VCaP (cell line): ENCODE data around the gene ORM1.

Experiments used
- H3K27ac ChIP-seq: fragments of 450-650 bp; 2 replicates; pipeline ENCODE4 v1.5.1; 2017
- CTCF ChIP-seq: fragments of 450-650 bp; conservative IDR thresholded peaks from 2 replicates; pipeline ENCODE4 v1.5.1; 2017; ENCODE audit warnings: mild to moderate bottlenecking, moderate library complexity

The ORM1 gene

GRCh38 chr9:114366334-114367128 lies 43.6 kb downstream of the ORM1 start:
- no peak overlapping the region for H3K27ac ChIP-seq
- no peak for TF ChIP-seq CTCF

- H3K27ac ChIP-seq: no peak overlapping the region
- TF ChIP-seq CTCF: no peak
Observed at GRCh38 chr9:114367366-114367765, 44.5 kb downstream of the ORM1 start.

GRCh38 chr9:114367772-114368569 lies 45.1 kb downstream of the ORM1 start:
- no peak for TF ChIP-seq CTCF
- no peak overlapping the region for H3K27ac ChIP-seq

- no peak for TF ChIP-seq CTCF
Observed at GRCh38 chr9:114369216-114370130, 46.6 kb downstream of the ORM1 start.

GRCh38 chr9:114370251-114370967 lies 47.5 kb downstream of the ORM1 start:
- no peak for TF ChIP-seq CTCF
- H3K27ac ChIP-seq: no peak overlapping the region

More at GRCh38 chr9:114369216-114370130, 46.6 kb downstream of the ORM1 start:
- H3K27ac ChIP-seq: no peak overlapping the region

GRCh38 chr9:114370968-114371320 lies 48.0 kb downstream of the ORM1 start:
- no peak overlapping the region for H3K27ac ChIP-seq
- no peak for TF ChIP-seq CTCF
